ENCODE data around the gene DSG3.

The DSG3 gene

DNA sequence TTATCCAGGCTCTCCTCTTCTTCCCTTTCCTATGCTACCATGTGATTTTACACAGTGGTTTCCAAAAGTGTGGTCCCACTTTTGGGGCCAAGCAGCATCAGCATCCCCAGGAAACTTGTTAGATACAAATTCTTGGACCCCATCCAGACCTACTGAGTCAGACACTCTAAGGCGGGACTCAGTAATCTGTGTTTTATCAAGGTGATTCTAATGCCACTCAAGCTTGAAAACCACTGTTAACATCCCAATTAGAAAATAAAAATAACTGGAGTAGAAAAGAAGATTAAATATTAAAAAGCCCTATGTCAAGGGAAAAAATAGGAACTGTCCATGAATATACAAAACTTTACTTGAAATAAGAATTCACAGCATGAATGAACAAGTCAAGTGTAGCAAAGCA, 61.2 kb downstream of the DSG3 start:
- Mint-ChIP-seq H3K27me3 (peaks cover 5 to 6% of the 10 kb centered on the region in 2 donors), H3K36me3 (no peaks in the 10 kb centered on the region), H3K9me3 (no peaks in the 10 kb centered on the region), H3K27ac (no peak overlapping the region), H3K4me3 (no peak overlapping the region), H3K4me1 (no peaks in the 10 kb centered on the region)
- DNase-seq: no peak
- ATAC-seq (replicated peaks): no peak

DNA sequence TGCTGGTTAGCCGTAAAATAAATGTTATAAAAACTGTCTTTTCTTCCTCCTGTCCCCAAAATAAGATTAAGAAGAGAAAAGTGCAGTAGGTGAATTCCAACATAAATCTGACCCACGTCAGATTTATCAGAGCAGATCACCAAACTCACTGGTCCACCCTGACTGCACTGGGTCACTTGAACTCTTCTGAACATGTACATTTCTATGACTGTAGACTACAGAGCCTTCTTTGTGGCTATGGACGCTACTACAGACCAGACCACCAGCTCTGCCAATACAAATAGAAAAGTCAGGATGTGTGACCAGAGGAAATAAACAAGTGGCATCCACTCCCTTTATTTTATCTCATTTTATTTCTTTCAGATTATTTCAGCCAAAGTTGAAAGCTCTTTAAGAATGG, 62.0 kb downstream of the DSG3 start:
- no peak for ATAC-seq (replicated peaks)
- H3K4me3 Mint-ChIP-seq: no peak overlapping the region

DNA sequence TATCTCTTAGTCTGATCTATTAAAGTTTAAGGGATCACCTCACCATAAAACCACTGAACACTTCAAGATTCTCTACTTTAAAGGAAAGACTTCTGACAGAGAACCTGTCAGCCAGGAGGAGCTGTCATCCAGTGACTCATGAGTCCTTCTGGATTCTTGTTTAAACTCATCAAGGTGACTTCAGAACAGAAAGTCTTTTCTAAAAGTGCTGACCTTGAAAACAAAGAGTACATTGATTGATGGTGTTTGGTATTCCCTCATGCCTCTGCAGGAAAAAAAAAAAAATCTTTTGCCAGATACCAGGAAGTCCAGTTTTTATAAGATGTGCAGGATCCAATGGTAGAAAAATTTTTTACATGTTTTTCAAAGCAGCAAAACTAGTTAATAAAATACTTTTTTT, 62.8 kb downstream of the DSG3 start:
- H3K4me1 Mint-ChIP-seq: no peaks in the 10 kb centered on the region
- no peaks in the 10 kb centered on the region for H3K9me3 Mint-ChIP-seq
- no peak overlapping the region for H3K27ac Mint-ChIP-seq
- H3K4me3 Mint-ChIP-seq: no peak overlapping the region
- no peak for ATAC-seq (replicated peaks)
- no peak for DNase-seq
- peaks cover 5 to 7% of the 10 kb centered on the region in 2 donors for H3K27me3 Mint-ChIP-seq
- H3K36me3 Mint-ChIP-seq: no peaks in the 10 kb centered on the region

More for the DNA sequence above, 62.0 kb downstream of the DSG3 start:
- no peak for DNase-seq
- Mint-ChIP-seq H3K27me3 (peaks cover 5 to 7% of the 10 kb centered on the region in 2 donors), H3K27ac (no peak overlapping the region), H3K9me3 (no peaks in the 10 kb centered on the region), H3K36me3 (no peaks in the 10 kb centered on the region), H3K4me1 (no peaks in the 10 kb centered on the region)

DNA sequence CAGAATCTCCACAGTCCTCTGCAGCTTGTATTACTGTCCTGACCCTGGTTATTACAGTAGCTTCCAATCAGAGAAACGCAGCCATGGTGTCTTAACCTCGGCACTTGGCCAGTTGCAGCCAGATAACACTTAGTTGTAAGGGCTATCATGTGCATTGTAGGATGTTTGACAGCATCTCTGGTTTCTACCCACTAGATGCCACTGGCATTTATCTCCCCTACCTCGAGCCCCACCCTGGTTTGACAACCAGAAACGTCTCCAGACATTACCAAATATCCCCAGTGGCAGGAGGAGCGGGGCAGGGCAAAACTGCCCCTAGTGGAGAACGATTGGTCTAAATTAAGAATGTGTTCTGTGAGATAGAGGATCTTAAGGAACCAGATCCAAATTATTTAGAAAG, 63.6 kb downstream of the DSG3 start:
- no peak for DNase-seq
- no peak for ATAC-seq (replicated peaks)

DNA sequence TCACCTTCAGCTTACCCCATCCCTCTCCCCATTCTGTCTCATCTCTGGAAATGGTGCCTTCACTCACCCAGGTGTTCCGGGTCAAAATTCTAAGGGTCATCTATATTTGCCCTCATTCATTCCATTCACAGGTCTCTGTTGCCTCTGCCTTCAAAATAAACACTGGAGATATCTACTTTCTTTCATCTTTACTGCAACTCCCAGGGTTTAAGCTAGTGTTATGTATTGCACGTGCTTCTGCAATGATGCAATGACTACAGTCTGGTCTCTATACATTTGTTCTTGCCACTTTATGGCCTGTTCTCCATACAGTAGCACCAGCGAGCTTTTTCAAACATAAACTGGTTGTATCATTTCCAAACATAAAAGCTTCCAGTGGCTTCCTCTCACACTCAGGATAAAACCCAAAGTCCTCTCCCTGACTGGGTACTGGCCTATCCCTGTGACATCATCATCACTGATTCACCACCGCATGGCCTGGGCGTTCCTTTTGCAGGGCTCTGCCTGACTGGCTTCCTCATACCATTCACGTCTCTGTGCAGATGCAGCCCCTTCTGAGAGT, 64.7 kb downstream of the DSG3 start:
- no peak overlapping the region for H3K27ac Mint-ChIP-seq

More for the DNA sequence above, 63.6 kb downstream of the DSG3 start:
- Mint-ChIP-seq H3K4me3 (no peak overlapping the region), H3K27me3 (peaks cover 5 to 7% of the 10 kb centered on the region in 2 donors), H3K9me3 (no peaks in the 10 kb centered on the region), H3K27ac (no peak overlapping the region), H3K36me3 (no peaks in the 10 kb centered on the region), H3K4me1 (no peaks in the 10 kb centered on the region)

DNA sequence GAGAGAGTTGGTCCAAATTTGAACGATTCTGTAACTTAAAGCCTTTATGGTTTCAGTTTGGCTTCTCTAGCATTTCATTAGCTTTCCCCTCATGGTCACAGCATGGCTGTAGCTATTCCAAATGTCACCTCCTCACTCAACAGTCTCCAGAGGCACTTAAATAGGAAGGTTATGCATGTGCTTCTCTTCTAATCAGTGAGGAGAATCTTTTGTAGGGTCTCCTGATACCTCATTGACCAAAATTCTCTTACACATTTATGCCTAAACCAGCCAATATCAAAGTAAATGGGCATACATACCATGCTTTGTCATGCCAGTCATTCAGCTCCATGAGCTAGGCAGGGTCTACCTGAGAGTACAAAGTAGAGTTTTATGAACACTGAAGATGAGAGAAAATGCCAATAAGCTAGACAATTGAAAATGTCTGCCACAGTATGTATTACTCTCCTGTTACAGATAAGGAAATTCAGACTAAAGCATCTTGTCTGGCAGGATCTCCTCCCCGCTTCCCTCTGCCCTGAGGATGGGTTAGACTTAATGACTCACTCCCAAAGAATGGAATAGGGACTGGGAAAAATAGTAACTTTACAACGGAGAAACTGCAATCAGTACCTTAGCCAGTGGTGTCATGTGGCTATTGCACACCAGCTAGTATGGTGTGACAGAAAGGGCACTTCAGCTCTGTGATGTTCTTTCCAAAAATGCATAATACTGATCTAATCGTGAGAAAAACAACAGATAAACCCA, 65.8 kb downstream of the DSG3 start:
- Mint-ChIP-seq H3K9me3 (no peaks in the 10 kb centered on the region), H3K27me3 (peaks cover 5 to 7% of the 10 kb centered on the region in 2 donors), H3K27ac (no peak overlapping the region), H3K4me3 (no peak overlapping the region), H3K4me1 (no peaks in the 10 kb centered on the region), H3K36me3 (no peaks in the 10 kb centered on the region)
- ATAC-seq (replicated peaks) (no peak), DNase-seq (no peak)

More for the DNA sequence above, 64.7 kb downstream of the DSG3 start:
- H3K36me3 Mint-ChIP-seq: no peaks in the 10 kb centered on the region
- no peak for DNase-seq
- no peak overlapping the region for H3K4me3 Mint-ChIP-seq
- H3K4me1 Mint-ChIP-seq: no peaks in the 10 kb centered on the region
- no peaks in the 10 kb centered on the region for H3K9me3 Mint-ChIP-seq
- ATAC-seq (replicated peaks): no peak
- H3K27me3 Mint-ChIP-seq: peaks cover 5 to 7% of the 10 kb centered on the region in 2 donors

DNA sequence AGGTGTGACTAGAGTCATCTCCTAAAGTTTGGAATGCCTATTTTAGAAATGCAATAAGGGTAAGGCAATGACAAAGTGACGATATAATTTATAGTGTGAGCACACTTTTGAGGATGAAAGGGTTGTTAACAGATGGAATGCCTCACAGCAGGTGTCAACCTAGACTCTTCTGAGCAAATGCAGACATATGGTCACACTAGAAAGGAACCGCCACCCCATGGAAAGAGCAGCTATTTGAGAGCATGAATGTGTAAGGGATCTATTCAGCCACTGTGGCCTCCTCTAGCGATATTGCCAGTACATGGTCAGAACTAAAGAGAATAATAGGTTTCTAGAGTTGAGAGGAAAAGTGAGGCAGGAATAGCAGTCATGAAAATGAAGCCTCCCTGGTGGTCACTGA, 68.9 kb downstream of the DSG3 start:
- H3K4me1 Mint-ChIP-seq: no peaks in the 10 kb centered on the region
- no peaks in the 10 kb centered on the region for H3K9me3 Mint-ChIP-seq
- H3K4me3 Mint-ChIP-seq: no peak overlapping the region
- no peak for DNase-seq
- H3K27ac Mint-ChIP-seq: no peak overlapping the region
- no peak for ATAC-seq (replicated peaks)
- H3K27me3 Mint-ChIP-seq: peaks cover 3 to 5% of the 10 kb centered on the region in 2 donors
- H3K36me3 Mint-ChIP-seq: no peaks in the 10 kb centered on the region

DNA sequence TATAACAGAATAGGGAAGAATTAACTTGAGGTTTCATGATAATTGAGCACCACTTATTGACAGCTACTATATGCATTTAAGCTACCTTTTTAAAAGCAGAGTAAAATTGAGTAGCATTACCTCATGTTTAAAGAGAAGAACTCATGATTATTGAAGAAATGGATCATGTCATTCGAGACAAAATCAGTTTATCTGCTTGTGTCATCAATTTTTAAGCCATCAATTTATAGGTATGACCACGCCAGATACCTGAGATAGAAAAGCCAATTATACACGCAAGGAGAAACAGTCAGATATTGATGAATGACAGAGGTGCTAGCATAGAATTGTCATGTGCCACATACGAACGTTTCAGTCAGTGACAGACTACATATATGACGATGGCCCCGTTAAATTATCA, 78.8 kb downstream of the DSG3 start:
- H3K9me3 Mint-ChIP-seq: no peaks in the 10 kb centered on the region
- DNase-seq (no peak), ATAC-seq (replicated peaks) (no peak)
- no peak overlapping the region for H3K4me3 Mint-ChIP-seq
- H3K4me1 Mint-ChIP-seq: no peaks in the 10 kb centered on the region
- H3K36me3 Mint-ChIP-seq: no peaks in the 10 kb centered on the region
- H3K27me3 Mint-ChIP-seq: no peaks in the 10 kb centered on the region
- H3K27ac Mint-ChIP-seq: no peak overlapping the region

Data from stimulated activated naive B cell treated with anti-CD40 and anti-IgM and Interleukin-4, amounts not matched to agents 10 μg/mL and 1 μg/mL and 100 μg/mL, for 72 hours (primary cell).